Stomach (tissue), 4 donors: ENCODE results near the gene EPN2.

Experiments
- POLR2A ChIP-seq, 4 donors: fragments of 450-650 bp; IDR thresholded peaks; one replicate each; pipeline ENCODE4 v1.6.1; 2016; ENCODE audit warnings: antibody characterized with exemption in 4 of 4, control low read depth in 2 of 4, mild to moderate bottlenecking in 1 of 4, moderate library complexity in 1 of 4
- POLR2AphosphoS5 ChIP-seq, 3 donors: sonication (generic); formaldehyde crosslinking; IDR thresholded peaks; one replicate each; pipeline ENCODE4 v1.6.1; 2016; ENCODE audit warnings: antibody characterized with exemption in 3 of 3
- TF ChIP-seq, protein P1 (sequence below), 7 experiments: fragments of 450-650 bp in 4 of 7; fragments of 200-600 bp in 3 of 7; sonication (generic) in 3 of 7; IDR thresholded peaks; one replicate each; pipeline ENCODE4 v1.5.1; 2016 to 2019; ENCODE audit warnings: antibody characterized with exemption in 7 of 7, control low read depth in 2 of 7, mild to moderate bottlenecking in 1 of 7

DNA sequence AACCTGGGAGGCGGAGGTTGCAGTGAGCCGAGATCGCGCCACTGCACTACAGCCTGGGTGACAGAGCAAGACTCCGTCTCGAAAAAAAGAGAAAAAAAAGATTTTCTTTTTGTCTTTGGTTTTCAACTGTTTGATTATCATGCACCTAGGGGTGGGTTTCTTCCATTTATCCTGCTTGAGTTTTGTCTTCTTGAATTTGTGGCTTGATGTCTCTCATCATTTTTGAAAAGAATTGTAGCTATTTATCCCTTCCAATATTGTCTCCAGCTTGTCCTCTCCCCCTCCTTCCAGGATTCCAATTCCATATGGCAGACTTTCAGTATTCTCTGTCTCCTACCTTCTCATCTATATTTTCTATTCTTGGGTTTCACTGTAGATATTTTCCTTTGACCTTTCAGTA, 117.6 kb downstream of the EPN2 start:
- TF ChIP-seq, protein P1, sequence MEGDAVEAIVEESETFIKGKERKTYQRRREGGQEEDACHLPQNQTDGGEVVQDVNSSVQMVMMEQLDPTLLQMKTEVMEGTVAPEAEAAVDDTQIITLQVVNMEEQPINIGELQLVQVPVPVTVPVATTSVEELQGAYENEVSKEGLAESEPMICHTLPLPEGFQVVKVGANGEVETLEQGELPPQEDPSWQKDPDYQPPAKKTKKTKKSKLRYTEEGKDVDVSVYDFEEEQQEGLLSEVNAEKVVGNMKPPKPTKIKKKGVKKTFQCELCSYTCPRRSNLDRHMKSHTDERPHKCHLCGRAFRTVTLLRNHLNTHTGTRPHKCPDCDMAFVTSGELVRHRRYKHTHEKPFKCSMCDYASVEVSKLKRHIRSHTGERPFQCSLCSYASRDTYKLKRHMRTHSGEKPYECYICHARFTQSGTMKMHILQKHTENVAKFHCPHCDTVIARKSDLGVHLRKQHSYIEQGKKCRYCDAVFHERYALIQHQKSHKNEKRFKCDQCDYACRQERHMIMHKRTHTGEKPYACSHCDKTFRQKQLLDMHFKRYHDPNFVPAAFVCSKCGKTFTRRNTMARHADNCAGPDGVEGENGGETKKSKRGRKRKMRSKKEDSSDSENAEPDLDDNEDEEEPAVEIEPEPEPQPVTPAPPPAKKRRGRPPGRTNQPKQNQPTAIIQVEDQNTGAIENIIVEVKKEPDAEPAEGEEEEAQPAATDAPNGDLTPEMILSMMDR (IDR thresholded peaks at IDR 0.05), result no peak
- no peak for TF ChIP-seq POLR2AphosphoS5 (IDR thresholded peaks at IDR 0.05)
- TF ChIP-seq POLR2A (IDR thresholded peaks at IDR 0.05), result no peak
